GM19043 (cell line): ENCODE measurements around the gene MAP3K5.
A peak's percentile ranks its signal among the peaks of the same experiment; 100 is the strongest.

Experiments
- ATAC-seq: cut with Tn5 transposase; IDR thresholded peaks from one replicate; pipeline ENCODE4 v1.9.1; 2021; ENCODE audit warnings: low read depth; ENCODE audit not compliant: unreplicated experiment

The MAP3K5 gene

GRCh38 chr6:136750696-136751521 lies 41.4 kb downstream of the MAP3K5 start:
- ATAC-seq: peak; percentile 30

GRCh38 chr6:136749359-136749997 lies 42.8 kb downstream of the MAP3K5 start:
- no peak for ATAC-seq

GRCh38 chr6:136747507-136747906 lies 44.8 kb downstream of the MAP3K5 start:
- ATAC-seq: no peak

GRCh38 chr6:136745300-136745699 lies 47.0 kb downstream of the MAP3K5 start:
- no peak for ATAC-seq

- no peak for ATAC-seq
Measured at GRCh38 chr6:136744889-136745288, 47.4 kb downstream of the MAP3K5 start.

GRCh38 chr6:136742125-136742524 lies 50.2 kb downstream of the MAP3K5 start:
- ATAC-seq: no peak

GRCh38 chr6:136740050-136740974 lies 52.0 kb downstream of the MAP3K5 start:
- no peak for ATAC-seq

- no peak for ATAC-seq
Measured at GRCh38 chr6:136739501-136739900, 52.8 kb downstream of the MAP3K5 start.

- no peak for ATAC-seq
Measured at GRCh38 chr6:136739071-136739470, 53.2 kb downstream of the MAP3K5 start.

- ATAC-seq: no peak
Measured at GRCh38 chr6:136738692-136739057, 53.6 kb downstream of the MAP3K5 start.

- ATAC-seq: no peak
Measured at GRCh38 chr6:136737871-136738691, 54.2 kb downstream of the MAP3K5 start.

- no peak for ATAC-seq
Measured at GRCh38 chr6:136737374-136737844, 54.9 kb downstream of the MAP3K5 start.

- peak; percentile 54 for ATAC-seq
Measured at GRCh38 chr6:136736281-136736960, 55.9 kb downstream of the MAP3K5 start.

GRCh38 chr6:136734977-136735376 lies 57.3 kb downstream of the MAP3K5 start:
- ATAC-seq: no peak

- no peak for ATAC-seq
Measured at GRCh38 chr6:136732889-136733288, 59.4 kb downstream of the MAP3K5 start.

GRCh38 chr6:136729832-136730231 lies 62.4 kb downstream of the MAP3K5 start:
- ATAC-seq: no peak

- ATAC-seq: no peak
Measured at GRCh38 chr6:136728976-136729515, 63.2 kb downstream of the MAP3K5 start.

GRCh38 chr6:136728033-136728939 lies 64.0 kb downstream of the MAP3K5 start:
- ATAC-seq: no peak
